Measurements from ENCODE around the gene PHLDA3.

Gene PHLDA3

GRCh38 chr1:201499191-201499590 lies 30.2 kb upstream of the PHLDA3 start:
- H3K27me3 ChIP-seq (replicated peaks), result no peaks in the 10 kb centered on the region
- H3K36me3 ChIP-seq (replicated peaks), result peaks cover 76% of the 10 kb centered on the region
- H3K4me3 ChIP-seq (ENCODE audit: low read depth, low read length), result no peak overlapping the region
- TF ChIP-seq, protein P1, sequence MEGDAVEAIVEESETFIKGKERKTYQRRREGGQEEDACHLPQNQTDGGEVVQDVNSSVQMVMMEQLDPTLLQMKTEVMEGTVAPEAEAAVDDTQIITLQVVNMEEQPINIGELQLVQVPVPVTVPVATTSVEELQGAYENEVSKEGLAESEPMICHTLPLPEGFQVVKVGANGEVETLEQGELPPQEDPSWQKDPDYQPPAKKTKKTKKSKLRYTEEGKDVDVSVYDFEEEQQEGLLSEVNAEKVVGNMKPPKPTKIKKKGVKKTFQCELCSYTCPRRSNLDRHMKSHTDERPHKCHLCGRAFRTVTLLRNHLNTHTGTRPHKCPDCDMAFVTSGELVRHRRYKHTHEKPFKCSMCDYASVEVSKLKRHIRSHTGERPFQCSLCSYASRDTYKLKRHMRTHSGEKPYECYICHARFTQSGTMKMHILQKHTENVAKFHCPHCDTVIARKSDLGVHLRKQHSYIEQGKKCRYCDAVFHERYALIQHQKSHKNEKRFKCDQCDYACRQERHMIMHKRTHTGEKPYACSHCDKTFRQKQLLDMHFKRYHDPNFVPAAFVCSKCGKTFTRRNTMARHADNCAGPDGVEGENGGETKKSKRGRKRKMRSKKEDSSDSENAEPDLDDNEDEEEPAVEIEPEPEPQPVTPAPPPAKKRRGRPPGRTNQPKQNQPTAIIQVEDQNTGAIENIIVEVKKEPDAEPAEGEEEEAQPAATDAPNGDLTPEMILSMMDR (IDR thresholded peaks at IDR 0.05; ENCODE audit: low read depth, low read length, missing control alignments), result no peak
- no peak for DNase-seq
- H3K27ac ChIP-seq, result peak overlapping the region; percentile 71
- in situ Hi-C loops (cut with HindIII; ENCODE audit: low pct_ligation_motif_present, low sequenced_read_pairs), result no loop called here

GRCh38 chr1:201498621-201499020 lies 29.6 kb upstream of the PHLDA3 start:
- Histone ChIP-seq H3K36me3 (replicated peaks) (peaks cover 82% of the 10 kb centered on the region), H3K4me3 (ENCODE audit: low read depth, low read length) (no peak overlapping the region), H3K27me3 (replicated peaks) (no peaks in the 10 kb centered on the region), H3K27ac (no peak overlapping the region)
- in situ Hi-C loops (cut with HindIII; ENCODE audit: low pct_ligation_motif_present, low sequenced_read_pairs), result no loop called here
- TF ChIP-seq, protein P1 (IDR thresholded peaks at IDR 0.05; ENCODE audit: low read depth, low read length, missing control alignments), result peak; percentile 5
- no peak for DNase-seq

DNA sequence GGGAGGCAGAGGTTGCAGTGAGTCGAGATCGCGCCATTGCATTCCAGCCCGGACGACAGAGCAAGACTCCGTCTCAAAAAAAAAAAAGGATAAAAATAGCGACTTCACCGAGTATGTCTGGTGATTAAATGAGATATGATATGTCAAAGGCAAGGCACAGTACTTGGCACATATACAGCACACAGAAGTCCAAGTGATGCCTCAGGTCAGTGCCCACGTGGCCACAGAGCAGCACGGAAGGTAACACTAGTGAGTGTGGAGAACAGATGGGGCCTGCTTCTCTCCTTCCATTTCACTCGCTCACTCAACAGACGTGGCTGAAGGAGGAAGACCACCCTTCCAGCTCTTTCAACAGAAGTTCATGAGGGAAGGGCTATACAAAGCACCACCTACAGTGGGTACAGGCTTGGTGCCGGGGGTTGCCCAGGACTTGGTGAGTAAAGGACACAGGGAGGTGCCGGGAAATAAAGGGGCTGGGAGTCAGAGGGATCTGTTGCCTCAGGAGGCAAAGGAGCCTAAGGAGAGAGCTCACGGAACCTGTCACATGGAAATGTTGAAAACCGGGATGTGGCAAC lies 29.0 kb upstream of the PHLDA3 start:
- TF ChIP-seq, protein P1 (IDR thresholded peaks at IDR 0.05; ENCODE audit: low read depth, low read length, missing control alignments), result no peak
- Histone ChIP-seq H3K27ac (no peak overlapping the region), H3K27me3 (replicated peaks) (no peaks in the 10 kb centered on the region), H3K4me3 (ENCODE audit: low read depth, low read length) (no peak overlapping the region), H3K36me3 (replicated peaks) (peaks cover 87% of the 10 kb centered on the region)
- in situ Hi-C loops (cut with HindIII; ENCODE audit: low pct_ligation_motif_present, low sequenced_read_pairs), result no loop called here
- no peak for DNase-seq

GRCh38 chr1:201496296-201496690 lies 27.3 kb upstream of the PHLDA3 start:
- in situ Hi-C loops (cut with HindIII; ENCODE audit: low pct_ligation_motif_present, low sequenced_read_pairs), result no loop called here

DNA sequence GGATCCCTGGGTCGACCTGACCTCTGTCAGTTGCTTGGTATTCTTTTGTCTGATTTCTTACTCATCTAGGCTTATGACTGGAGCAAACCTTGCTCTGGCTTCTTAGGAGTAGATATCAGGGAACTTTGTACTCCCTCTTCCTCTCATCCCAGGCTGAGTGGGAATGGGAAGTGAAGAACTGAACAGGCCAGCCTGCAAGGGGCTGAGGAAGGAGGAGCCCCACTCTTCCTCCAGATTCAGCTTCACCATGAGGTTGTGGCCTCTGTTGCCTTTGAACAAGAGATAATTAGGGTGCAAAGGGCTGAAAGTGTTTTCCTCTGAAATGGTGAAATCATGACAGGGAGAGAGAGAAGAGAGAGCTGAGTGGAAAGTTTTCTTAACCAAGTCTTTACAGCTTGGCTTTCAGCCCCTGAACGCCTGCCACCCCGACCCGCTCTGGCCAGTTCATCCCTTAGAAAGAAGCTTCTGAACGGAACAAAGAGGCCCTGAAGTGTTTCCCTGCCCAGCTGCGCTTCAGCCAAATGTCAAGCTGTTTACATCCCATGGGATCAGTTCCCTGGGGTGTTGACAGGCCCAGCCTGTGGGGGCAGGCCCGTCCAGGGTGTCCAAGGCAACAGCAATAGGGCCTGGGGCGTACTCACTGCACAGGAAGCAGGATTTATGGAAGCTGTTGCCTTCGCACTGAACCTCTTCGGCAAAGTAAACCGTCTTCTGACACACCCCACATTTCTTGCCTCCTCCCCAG lies 26.7 kb upstream of the PHLDA3 start:
- Histone ChIP-seq H3K4me3 (ENCODE audit: low read depth, low read length) (no peak overlapping the region), H3K27ac (peak overlapping the region; percentile 20), H3K36me3 (replicated peaks) (peaks cover 87% of the 10 kb centered on the region), H3K27me3 (replicated peaks) (no peaks in the 10 kb centered on the region)
- DNase-seq, result no peak
- TF ChIP-seq, protein P1 (IDR thresholded peaks at IDR 0.05; ENCODE audit: low read depth, low read length, missing control alignments), result no peak
- in situ Hi-C loops (cut with HindIII; ENCODE audit: low pct_ligation_motif_present, low sequenced_read_pairs), result no loop called here

More at GRCh38 chr1:201496296-201496690, 27.3 kb upstream of the PHLDA3 start:
- TF ChIP-seq, protein P1 (IDR thresholded peaks at IDR 0.05; ENCODE audit: low read depth, low read length, missing control alignments), result no peak
- no peak for DNase-seq
- Histone ChIP-seq H3K27me3 (replicated peaks) (no peaks in the 10 kb centered on the region), H3K36me3 (replicated peaks) (peaks cover 90% of the 10 kb centered on the region), H3K4me3 (ENCODE audit: low read depth, low read length) (no peak overlapping the region), H3K27ac (peak overlapping the region; percentile 20)
